SJCRH30 (cell line): ENCODE measurements around the gene ZBTB47. TPM values are rescaled to one million over a fixed set of nuclear protein-coding genes. Genes with fewer than 3 reads are reported as not detected.

Source experiments
- DNase-seq, 2 experiments: peaks; one replicate each; pipeline ENCODE4 v3.0.0-alpha.2; 2015 to 2020
- H3K27ac ChIP-seq: fragments of 250-450 bp; sonication (Bioruptor Pico); 2 replicates; pipeline ENCODE4 v1.5.1; 2020; ENCODE audit warnings: mild to moderate bottlenecking, moderate library complexity
- H3K27me3 ChIP-seq: fragments of 250-450 bp; sonication (Bioruptor Pico); 2 replicates; pipeline ENCODE4 v1.5.1; 2020; ENCODE audit warnings: mild to moderate bottlenecking, moderate library complexity
- H3K36me3 ChIP-seq: fragments of 250-450 bp; sonication (Bioruptor Pico); 2 replicates; pipeline ENCODE4 v1.5.1; 2020; ENCODE audit warnings: mild to moderate bottlenecking, moderate library complexity
- H3K4me1 ChIP-seq: fragments of 250-450 bp; sonication (Bioruptor Pico); 2 replicates; pipeline ENCODE4 v1.5.1; 2020; ENCODE audit warnings: mild to moderate bottlenecking, moderate library complexity
- H3K4me3 ChIP-seq: fragments of 250-450 bp; sonication (Bioruptor Pico); 2 replicates; pipeline ENCODE4 v1.5.1; 2020; ENCODE audit warnings: mild to moderate bottlenecking, moderate library complexity
- H3K9me3 ChIP-seq: fragments of 250-450 bp; sonication (Bioruptor Pico); replicated peaks from 2 replicates; pipeline ENCODE4 v1.5.1; 2020; ENCODE audit warnings: mild to moderate bottlenecking, moderate library complexity
- total RNA-seq: library from RNA; depleted of rRNA; stranded (reverse); fragments of >200 nt; shearing (Covaris generic); gene quantifications from 2 replicates; pipeline ENCODE4 v1.2.3, GENCODE V29; 2014

Gene ZBTB47
- total RNA-seq, 1 experiment from 2014 or later = 3.5 TPM

DNA sequence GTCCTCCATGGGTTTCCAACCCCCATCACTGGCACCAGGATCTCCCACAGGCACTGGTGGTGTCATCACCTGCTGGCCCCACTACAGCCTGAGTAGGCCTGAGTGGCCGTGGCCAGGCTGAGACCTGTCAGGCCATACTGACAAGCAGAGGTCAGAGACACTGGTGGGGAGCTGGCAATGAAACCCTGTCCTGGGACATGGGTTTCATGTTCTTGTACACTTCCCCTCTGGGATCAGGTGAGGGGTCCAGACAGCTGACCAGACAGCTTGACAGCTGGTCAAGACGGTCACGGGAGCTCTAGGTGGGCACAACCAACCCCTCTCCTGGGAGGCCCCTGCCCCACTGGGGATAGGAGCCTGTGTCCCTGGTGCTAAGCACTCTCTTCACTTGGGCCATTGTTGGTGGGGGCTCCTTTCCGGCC lies 13.1 kb downstream of the ZBTB47 start:
- no peak for DNase-seq
- peaks cover 24% of the 10 kb centered on the region for H3K4me1 ChIP-seq
- no peaks in the 10 kb centered on the region for H3K9me3 ChIP-seq
- H3K36me3 ChIP-seq = no peaks in the 10 kb centered on the region
- no peaks in the 10 kb centered on the region for H3K27me3 ChIP-seq
- no peak overlapping the region for H3K4me3 ChIP-seq
- no peak overlapping the region for H3K27ac ChIP-seq

GRCh38 chr3:42667096-42667522 lies 13.6 kb downstream of the ZBTB47 start:
- Histone ChIP-seq H3K4me3 (no peak overlapping the region), H3K4me1 (peaks cover 24% of the 10 kb centered on the region), H3K27ac (no peak overlapping the region; the same call in 1 of the 2 replicates), H3K36me3 (no peaks in the 10 kb centered on the region), H3K27me3 (no peaks in the 10 kb centered on the region), H3K9me3 (no peaks in the 10 kb centered on the region)
- DNase-seq = no peak

- Histone ChIP-seq H3K36me3 (no peaks in the 10 kb centered on the region), H3K9me3 (no peaks in the 10 kb centered on the region), H3K4me1 (peaks cover 24% of the 10 kb centered on the region), H3K27me3 (no peaks in the 10 kb centered on the region), H3K27ac (no peak overlapping the region; the same call in 1 of the 2 replicates), H3K4me3 (no peak overlapping the region)
- peak; percentile 76 to 81 for DNase-seq
These were observed 14.3 kb downstream of the ZBTB47 start for GRCh38 chr3:42667523-42668412.

GRCh38 chr3:42668413-42668760 lies 14.9 kb downstream of the ZBTB47 start:
- Histone ChIP-seq H3K36me3 (no peaks in the 10 kb centered on the region), H3K4me3 (no peak overlapping the region), H3K9me3 (no peaks in the 10 kb centered on the region), H3K27me3 (no peaks in the 10 kb centered on the region), H3K4me1 (peaks cover 24% of the 10 kb centered on the region), H3K27ac (no peak overlapping the region)
- DNase-seq = no peak

GRCh38 chr3:42668793-42669217 lies 15.3 kb downstream of the ZBTB47 start:
- H3K27me3 ChIP-seq = no peaks in the 10 kb centered on the region
- no peaks in the 10 kb centered on the region for H3K9me3 ChIP-seq
- no peak overlapping the region for H3K4me3 ChIP-seq
- H3K4me1 ChIP-seq = peaks cover 24% of the 10 kb centered on the region
- no peak overlapping the region for H3K27ac ChIP-seq
- DNase-seq = no peak
- no peaks in the 10 kb centered on the region for H3K36me3 ChIP-seq

- no peak overlapping the region for H3K27ac ChIP-seq
- H3K4me1 ChIP-seq = peaks cover 24% of the 10 kb centered on the region
- no peak overlapping the region for H3K4me3 ChIP-seq
- H3K27me3 ChIP-seq = no peaks in the 10 kb centered on the region
- no peaks in the 10 kb centered on the region for H3K36me3 ChIP-seq
- no peaks in the 10 kb centered on the region for H3K9me3 ChIP-seq
- no peak for DNase-seq
These were observed 16.6 kb downstream of the ZBTB47 start for GRCh38 chr3:42670051-42670576.

DNA sequence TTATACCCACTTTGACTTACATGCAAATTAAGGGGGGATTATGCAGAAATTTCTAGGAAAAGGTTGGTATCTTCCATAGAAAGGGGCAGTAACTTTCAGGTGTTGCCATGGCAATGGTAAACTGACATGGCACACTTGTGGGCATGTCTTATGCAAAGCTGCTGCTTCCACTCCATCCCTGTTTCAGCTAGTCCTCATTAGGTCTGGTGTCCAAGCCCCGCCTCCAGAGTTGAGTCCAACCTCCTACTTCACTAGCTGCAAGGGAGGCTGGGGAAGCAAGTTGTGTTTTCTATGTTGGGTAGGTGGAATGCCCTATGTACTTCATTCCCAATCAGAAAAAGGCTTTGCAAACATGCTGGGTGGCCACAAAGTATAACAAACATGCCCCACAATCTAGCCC lies 17.2 kb downstream of the ZBTB47 start:
- H3K27ac ChIP-seq = no peak overlapping the region
- DNase-seq = no peak
- H3K9me3 ChIP-seq = no peaks in the 10 kb centered on the region
- H3K4me3 ChIP-seq = no peak overlapping the region
- peaks cover 24% of the 10 kb centered on the region for H3K4me1 ChIP-seq
- H3K27me3 ChIP-seq = no peaks in the 10 kb centered on the region
- no peaks in the 10 kb centered on the region for H3K36me3 ChIP-seq

GRCh38 chr3:42672515-42672914 lies 19.0 kb downstream of the ZBTB47 start:
- DNase-seq = no peak
- Histone ChIP-seq H3K36me3 (no peaks in the 10 kb centered on the region), H3K27ac (no peak overlapping the region), H3K4me3 (no peak overlapping the region), H3K27me3 (no peaks in the 10 kb centered on the region), H3K4me1 (peaks cover 10% of the 10 kb centered on the region), H3K9me3 (no peaks in the 10 kb centered on the region)

DNA sequence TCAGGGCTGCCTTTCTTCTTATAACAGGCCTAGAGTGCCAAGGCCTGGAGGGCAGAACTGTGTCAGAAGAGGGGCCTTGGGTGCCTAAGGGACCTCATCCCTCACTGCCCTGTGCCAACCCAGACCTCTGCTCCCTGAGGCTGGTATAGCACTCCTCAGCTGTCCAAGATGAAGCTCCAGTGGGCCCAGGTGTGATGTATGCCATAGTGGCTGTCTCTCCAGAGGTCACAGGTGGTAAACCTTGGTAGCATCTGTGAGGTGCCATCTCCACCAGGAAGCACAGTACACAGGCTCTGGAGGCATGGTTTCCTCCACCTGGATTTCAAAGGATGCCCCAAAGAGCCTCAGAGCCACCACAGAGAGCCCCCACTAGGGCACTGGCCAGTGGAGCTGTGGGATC lies 19.6 kb downstream of the ZBTB47 start:
- Histone ChIP-seq H3K4me3 (no peak overlapping the region), H3K36me3 (no peaks in the 10 kb centered on the region), H3K27ac (no peak overlapping the region), H3K9me3 (no peaks in the 10 kb centered on the region), H3K4me1 (peaks cover 5% of the 10 kb centered on the region), H3K27me3 (no peaks in the 10 kb centered on the region)
- no peak for DNase-seq

GRCh38 chr3:42674146-42674545 lies 20.6 kb downstream of the ZBTB47 start:
- Histone ChIP-seq H3K9me3 (no peaks in the 10 kb centered on the region), H3K4me3 (no peak overlapping the region), H3K27ac (no peak overlapping the region), H3K27me3 (no peaks in the 10 kb centered on the region), H3K4me1 (no peaks in the 10 kb centered on the region), H3K36me3 (no peaks in the 10 kb centered on the region)
- no peak for DNase-seq

DNA sequence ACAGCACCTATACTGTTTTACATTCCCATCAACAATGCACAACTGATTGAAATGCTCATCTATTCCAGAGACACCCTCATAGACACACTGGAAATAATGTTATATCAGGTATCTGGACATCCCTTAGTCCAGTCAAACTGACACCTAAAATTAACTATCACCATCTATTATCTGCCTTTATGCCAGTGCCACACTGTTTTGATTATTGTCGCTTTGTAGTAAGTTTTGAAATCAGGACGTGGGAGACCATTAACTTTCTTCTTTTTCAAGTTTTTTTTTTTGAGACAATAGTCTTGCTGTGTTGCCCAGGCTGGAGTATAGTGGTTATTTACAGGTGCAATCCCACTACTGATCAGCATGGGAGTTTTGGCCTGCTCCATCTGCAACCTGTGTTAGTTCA lies 22.4 kb downstream of the ZBTB47 start:
- H3K4me1 ChIP-seq = no peaks in the 10 kb centered on the region
- H3K27me3 ChIP-seq = no peaks in the 10 kb centered on the region
- H3K36me3 ChIP-seq = no peaks in the 10 kb centered on the region
- H3K27ac ChIP-seq = no peak overlapping the region
- H3K4me3 ChIP-seq = no peak overlapping the region
- H3K9me3 ChIP-seq = no peaks in the 10 kb centered on the region
- DNase-seq = no peak

DNA sequence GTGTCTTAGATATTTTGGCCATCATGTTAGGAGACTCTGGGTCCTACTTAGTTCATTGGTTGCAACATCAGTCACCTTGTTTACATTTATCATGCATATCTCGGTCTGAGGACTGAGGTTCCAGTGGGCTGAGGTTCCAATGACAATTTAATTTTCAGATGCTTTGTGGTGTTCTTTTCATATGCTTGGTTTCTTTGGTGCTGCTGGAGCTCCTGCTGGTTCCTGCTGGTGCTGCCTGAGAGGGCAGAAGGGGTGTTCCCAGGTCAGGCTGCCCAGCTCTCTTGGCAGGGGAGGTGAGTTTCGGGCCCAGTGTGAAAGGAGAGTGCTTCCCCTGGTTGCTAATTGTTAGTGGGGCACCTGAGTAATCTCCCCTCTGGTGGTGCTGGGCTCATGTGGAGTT lies 24.9 kb downstream of the ZBTB47 start:
- no peak overlapping the region for H3K27ac ChIP-seq

DNA sequence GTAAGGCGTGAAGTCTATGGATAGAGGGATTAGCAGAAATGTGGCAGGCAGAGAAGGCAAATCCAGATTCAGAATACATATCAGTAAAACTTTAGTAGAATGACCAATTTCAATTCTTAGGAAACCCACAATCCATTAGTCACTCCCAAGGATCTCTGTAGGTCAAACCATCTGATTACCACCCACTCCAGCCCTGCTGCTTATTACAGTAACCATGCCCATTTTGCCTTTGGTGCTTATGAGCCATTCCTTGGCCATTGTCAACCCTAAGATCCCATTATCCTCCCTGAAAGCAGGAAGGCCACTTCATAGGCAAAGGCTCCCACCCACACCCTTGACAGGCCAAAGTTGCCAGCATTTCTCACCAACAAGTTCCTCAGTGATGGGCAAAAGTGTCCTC lies 26.8 kb downstream of the ZBTB47 start:
- no peak for DNase-seq
- no peak overlapping the region for H3K27ac ChIP-seq
- H3K36me3 ChIP-seq = no peaks in the 10 kb centered on the region
- no peaks in the 10 kb centered on the region for H3K9me3 ChIP-seq
- H3K27me3 ChIP-seq = no peaks in the 10 kb centered on the region
- peaks cover 29% of the 10 kb centered on the region for H3K4me1 ChIP-seq
- H3K4me3 ChIP-seq = no peak overlapping the region

More for the DNA sequence above, 24.9 kb downstream of the ZBTB47 start:
- Histone ChIP-seq H3K9me3 (no peaks in the 10 kb centered on the region), H3K4me1 (peaks cover 18% of the 10 kb centered on the region), H3K4me3 (no peak overlapping the region), H3K36me3 (no peaks in the 10 kb centered on the region), H3K27me3 (no peaks in the 10 kb centered on the region)
- no peak for DNase-seq

- no peak for DNase-seq
- Histone ChIP-seq H3K27ac (no peak overlapping the region), H3K36me3 (no peaks in the 10 kb centered on the region)
These were observed 27.3 kb downstream of the ZBTB47 start for GRCh38 chr3:42680806-42681205.

GRCh38 chr3:42681361-42682038 lies 28.0 kb downstream of the ZBTB47 start:
- Histone ChIP-seq H3K36me3 (no peaks in the 10 kb centered on the region), H3K9me3 (no peaks in the 10 kb centered on the region), H3K27ac (peak overlapping the region; percentile 30; the same call in 1 of the 2 replicates), H3K4me1 (peaks cover 33% of the 10 kb centered on the region), H3K4me3 (no peak overlapping the region), H3K27me3 (no peaks in the 10 kb centered on the region)
- DNase-seq = peak in 1 of 2 experiments; percentile 31

More at GRCh38 chr3:42680806-42681205, 27.3 kb downstream of the ZBTB47 start:
- peaks cover 33% of the 10 kb centered on the region for H3K4me1 ChIP-seq
- H3K27me3 ChIP-seq = no peaks in the 10 kb centered on the region
- H3K4me3 ChIP-seq = no peak overlapping the region
- H3K9me3 ChIP-seq = no peaks in the 10 kb centered on the region
